Brain microvascular endothelial cell (primary cell): ENCODE results near the gene LRRC4B.
A peak's percentile ranks its signal among the peaks of the same experiment; 100 is the strongest.

Experiments
- DNase-seq: peaks from one replicate; pipeline ENCODE4 v3.0.0-alpha.2; 2020
- H3K27ac ChIP-seq: fragments of 250-450 bp; sonication (Bioruptor Pico); 2 replicates; pipeline ENCODE4 v1.5.1; 2020; ENCODE audit warnings: mild to moderate bottlenecking, moderate library complexity
- H3K27me3 ChIP-seq: fragments of 250-450 bp; sonication (Bioruptor Pico); replicated peaks from 2 replicates; pipeline ENCODE4 v1.5.1; 2020; ENCODE audit warnings: mild to moderate bottlenecking
- H3K36me3 ChIP-seq: fragments of 250-450 bp; sonication (Bioruptor Pico); replicated peaks from 2 replicates; pipeline ENCODE4 v1.5.1; 2020; ENCODE audit warnings: mild to moderate bottlenecking
- H3K4me3 ChIP-seq: 2 replicates; pipeline ENCODE4 v1.5.1; 2011; ENCODE audit warnings: low read depth, mild to moderate bottlenecking, control low read depth, low read length, moderate library complexity
- in situ Hi-C: cut with HindIII; loops from 2 replicates; pipeline ENCODE4 v1.10.0; 2017; ENCODE audit warnings: low sequenced_read_pairs, low pct_ligation_motif_present
- TF ChIP-seq, protein P1 (sequence below): IDR thresholded peaks from 2 replicates; pipeline ENCODE4 v1.5.1; 2011; ENCODE audit warnings: low read depth, mild to moderate bottlenecking, moderate library complexity, low read length, control low read depth, inconsistent platforms; ENCODE audit errors: missing control alignments

LRRC4B gene

DNA sequence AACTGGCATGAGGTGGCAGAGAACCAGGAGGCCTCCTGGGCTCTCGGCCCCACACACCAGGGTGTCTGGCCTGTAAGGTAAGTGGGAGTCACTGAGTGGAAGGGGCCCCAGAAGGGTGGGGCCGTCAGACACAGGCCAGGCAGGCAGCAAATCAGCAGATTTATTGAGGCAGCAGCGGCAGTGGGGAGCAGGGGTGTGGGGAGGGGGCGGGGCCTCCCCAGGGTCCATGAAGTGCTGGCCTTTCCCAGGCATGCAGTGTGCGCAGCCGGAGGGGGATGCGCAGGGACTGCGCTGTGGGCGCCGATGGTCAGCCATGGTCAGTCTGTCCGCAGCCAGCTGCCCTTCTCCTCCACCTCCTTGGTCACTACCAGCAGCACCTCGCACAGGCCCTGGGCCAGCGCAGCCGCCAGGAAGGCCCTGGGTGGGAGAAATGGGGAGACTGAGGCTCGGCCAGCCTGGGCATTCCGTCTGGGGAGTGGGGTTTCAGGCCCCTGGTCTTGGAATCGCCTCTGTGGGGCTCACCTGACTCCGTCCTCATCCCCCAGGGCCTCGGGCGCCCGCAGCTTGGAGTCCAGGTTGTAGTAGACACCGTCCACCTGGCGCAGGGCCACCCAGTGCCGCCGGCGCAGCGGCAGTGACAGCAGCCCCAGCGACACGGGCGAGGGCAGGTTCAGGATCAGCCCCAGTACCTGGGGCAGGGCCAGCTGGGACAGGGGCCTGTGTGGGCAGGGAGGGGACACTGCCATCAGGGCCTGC lies 62.2 kb downstream of the LRRC4B start:
- Histone ChIP-seq H3K4me3 (no peak overlapping the region), H3K27me3 (peaks cover 5% of the 10 kb centered on the region), H3K27ac (no peak overlapping the region), H3K36me3 (no peaks in the 10 kb centered on the region)
- no peak for DNase-seq
- in situ Hi-C loops, result no loop called here
- TF ChIP-seq, protein P1, sequence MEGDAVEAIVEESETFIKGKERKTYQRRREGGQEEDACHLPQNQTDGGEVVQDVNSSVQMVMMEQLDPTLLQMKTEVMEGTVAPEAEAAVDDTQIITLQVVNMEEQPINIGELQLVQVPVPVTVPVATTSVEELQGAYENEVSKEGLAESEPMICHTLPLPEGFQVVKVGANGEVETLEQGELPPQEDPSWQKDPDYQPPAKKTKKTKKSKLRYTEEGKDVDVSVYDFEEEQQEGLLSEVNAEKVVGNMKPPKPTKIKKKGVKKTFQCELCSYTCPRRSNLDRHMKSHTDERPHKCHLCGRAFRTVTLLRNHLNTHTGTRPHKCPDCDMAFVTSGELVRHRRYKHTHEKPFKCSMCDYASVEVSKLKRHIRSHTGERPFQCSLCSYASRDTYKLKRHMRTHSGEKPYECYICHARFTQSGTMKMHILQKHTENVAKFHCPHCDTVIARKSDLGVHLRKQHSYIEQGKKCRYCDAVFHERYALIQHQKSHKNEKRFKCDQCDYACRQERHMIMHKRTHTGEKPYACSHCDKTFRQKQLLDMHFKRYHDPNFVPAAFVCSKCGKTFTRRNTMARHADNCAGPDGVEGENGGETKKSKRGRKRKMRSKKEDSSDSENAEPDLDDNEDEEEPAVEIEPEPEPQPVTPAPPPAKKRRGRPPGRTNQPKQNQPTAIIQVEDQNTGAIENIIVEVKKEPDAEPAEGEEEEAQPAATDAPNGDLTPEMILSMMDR, result no peak

DNA sequence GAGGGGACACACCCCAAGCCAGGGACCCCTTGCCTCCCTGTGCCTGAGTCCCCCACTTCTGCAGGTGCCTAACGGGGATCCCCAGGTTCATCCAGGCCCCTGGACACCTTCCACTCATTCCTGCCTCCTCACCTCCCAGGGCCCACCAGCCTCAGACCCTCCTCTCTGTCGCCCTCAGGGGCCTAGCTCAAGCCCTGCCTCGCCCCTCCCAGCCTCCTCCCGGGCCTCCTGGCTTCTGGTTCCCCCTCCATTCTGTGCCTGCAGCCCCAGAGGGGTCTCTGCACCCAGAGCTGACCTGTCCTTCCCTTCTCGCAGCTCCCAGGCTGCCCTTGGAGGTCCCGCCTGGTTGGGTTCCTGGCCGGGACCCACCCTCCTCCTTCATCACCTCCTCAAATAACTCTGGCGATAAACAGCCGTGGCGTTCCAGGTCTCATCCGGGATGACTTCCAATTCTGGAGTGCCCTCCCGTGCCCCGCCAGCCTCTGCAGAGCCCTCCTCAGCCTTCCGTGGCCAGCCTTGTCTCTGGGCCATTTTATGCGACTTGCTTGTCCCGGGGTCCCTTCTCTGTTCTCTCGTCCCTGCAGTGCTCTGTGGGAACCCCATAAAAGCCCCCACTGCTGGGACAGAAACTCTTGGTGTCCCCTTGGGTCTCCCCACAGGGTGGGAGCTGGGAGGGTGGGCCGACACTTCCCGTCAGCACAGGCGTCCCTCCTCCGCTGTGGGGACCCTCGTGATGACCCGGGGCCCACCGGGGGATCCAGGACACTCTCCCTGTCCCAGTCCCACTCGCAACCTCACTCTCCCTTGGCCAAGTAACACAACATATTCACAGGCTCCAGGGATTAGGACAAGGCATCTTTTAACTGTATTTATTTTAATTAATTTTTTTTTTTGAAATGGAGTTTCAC lies 66.4 kb downstream of the LRRC4B start:
- H3K4me3 ChIP-seq, result no peak overlapping the region
- TF ChIP-seq, protein P1, result no peak
- DNase-seq, result no peak
- H3K27ac ChIP-seq, result no peak overlapping the region
- peaks cover 19% of the 10 kb centered on the region for H3K27me3 ChIP-seq
- no peaks in the 10 kb centered on the region for H3K36me3 ChIP-seq
- in situ Hi-C loops, result no loop called here

DNA sequence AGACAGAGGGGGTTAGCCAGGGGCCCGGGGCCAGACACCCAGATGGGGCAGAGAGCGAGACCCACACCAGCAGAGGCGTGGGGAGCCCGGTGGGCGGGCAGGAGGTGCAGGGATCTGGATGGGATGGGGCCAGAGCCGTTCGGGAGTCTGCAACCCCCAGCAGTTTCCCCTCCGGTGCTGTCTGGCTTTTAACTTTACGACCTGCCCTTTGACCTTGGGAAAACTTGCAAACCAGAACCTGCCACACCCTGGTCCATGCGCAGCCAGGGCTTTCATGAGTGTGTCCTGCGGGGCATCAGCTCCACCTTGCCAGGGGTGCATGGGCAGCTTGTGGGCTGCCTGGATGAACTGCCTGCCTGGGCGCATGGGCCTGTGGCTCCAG lies 67.1 kb downstream of the LRRC4B start:
- H3K27me3 ChIP-seq, result peaks cover 19% of the 10 kb centered on the region
- TF ChIP-seq, protein P1, result no peak
- H3K4me3 ChIP-seq, result no peak overlapping the region
- H3K36me3 ChIP-seq, result no peaks in the 10 kb centered on the region
- no peak for DNase-seq
- in situ Hi-C loops, result no loop called here
- no peak overlapping the region for H3K27ac ChIP-seq

DNA sequence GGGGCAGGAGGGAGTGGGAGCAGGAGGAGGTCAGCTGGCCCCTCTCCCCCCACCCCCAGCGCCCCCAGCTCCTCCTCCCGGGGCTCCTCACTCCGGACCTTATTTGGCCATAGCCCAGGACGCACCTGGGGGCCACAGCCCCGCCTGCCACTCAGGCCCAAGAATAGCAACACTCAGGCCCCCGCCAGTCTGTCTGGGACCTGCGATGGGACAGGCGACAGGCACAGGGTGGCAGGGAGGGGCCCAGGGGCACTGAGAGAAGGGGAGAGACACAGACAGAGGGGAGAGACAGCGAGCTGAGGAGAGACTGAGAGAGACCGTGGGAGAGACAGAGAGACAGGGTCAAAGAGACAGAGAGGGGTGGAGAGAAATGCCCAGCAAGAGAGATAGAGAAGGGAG lies 67.5 kb downstream of the LRRC4B start:
- DNase-seq, result no peak
- in situ Hi-C loops, result no loop called here
- TF ChIP-seq, protein P1, result no peak

DNA sequence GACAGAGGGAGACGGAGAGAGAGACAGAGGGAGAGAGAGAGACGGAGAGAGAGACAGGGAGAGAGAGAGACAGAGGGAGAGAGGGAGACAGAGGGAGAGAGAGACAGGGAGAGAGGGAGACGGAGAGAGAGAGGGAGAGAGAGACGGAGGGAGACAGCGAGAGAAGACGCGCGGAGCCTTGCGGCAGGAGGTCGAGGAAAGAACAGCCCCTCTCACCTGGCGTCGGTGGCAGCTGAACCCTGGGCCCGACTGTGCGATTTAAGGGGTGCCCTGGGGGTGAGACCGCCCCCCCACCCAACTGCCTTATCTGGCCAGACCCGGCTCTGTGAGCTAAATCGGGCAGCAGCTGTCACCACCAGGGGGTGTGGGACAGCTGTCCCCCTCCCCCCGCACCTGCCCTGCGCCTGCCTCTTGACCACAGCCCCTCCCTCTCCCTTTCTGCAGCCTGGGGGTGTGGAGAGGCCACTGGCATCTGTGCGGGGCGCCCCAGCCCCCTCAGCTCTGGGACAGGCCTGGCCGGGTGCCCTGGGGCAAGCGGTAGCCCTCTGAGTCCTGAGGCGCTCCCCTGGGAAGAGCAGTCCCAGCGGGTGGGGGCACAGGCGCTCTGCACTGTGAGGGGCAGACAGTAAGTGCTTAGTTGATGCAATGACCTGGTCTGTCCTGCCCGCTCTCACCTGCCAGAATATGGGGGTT lies 68.0 kb downstream of the LRRC4B start:
- no peak for DNase-seq
- H3K27ac ChIP-seq, result no peak overlapping the region
- no peaks in the 10 kb centered on the region for H3K36me3 ChIP-seq
- no peak overlapping the region for H3K4me3 ChIP-seq
- TF ChIP-seq, protein P1, result peak; percentile 42
- H3K27me3 ChIP-seq, result peaks cover 19% of the 10 kb centered on the region
- in situ Hi-C loops, result no loop called here

More for the DNA sequence above, 67.5 kb downstream of the LRRC4B start:
- no peak overlapping the region for H3K4me3 ChIP-seq
- no peaks in the 10 kb centered on the region for H3K36me3 ChIP-seq
- peaks cover 19% of the 10 kb centered on the region for H3K27me3 ChIP-seq
- H3K27ac ChIP-seq, result no peak overlapping the region
